GM23248 (cell line): Measurements from ENCODE around the gene SCTR. TPM values are rescaled to one million over a fixed set of nuclear protein-coding genes. Genes with fewer than 3 reads are reported as not detected.

Source experiments
- DNase-seq: peaks from one replicate; pipeline ENCODE4 v3.0.0-alpha.2; 2015
- H2AFZ ChIP-seq: fragments of 200-600 bp; sonication (generic); 2 replicates; pipeline ENCODE4 v1.6.1; 2016; ENCODE audit warnings: antibody characterized with exemption
- H3F3A ChIP-seq: fragments of 200-600 bp; sonication (generic); 2 replicates; pipeline ENCODE4 v1.6.1; 2016; ENCODE audit warnings: mild to moderate bottlenecking, antibody characterized with exemption, mixed run types; ENCODE audit not compliant: insufficient read depth
- H3K27ac ChIP-seq: fragments of 200-600 bp; sonication (generic); 2 replicates; pipeline ENCODE4 v1.5.1; 2016; ENCODE audit warnings: mild to moderate bottlenecking
- H3K27me3 ChIP-seq: fragments of 200-600 bp; sonication (generic); replicated peaks from 2 replicates; pipeline ENCODE4 v1.6.1; 2016; ENCODE audit warnings: mild to moderate bottlenecking; ENCODE audit not compliant: insufficient read depth
- H3K36me3 ChIP-seq: fragments of 200-600 bp; sonication (generic); 2 replicates; pipeline ENCODE4 v1.6.1; 2016; ENCODE audit warnings: low read depth, mild to moderate bottlenecking
- H3K4me1 ChIP-seq: fragments of 200-600 bp; sonication (generic); 2 replicates; pipeline ENCODE4 v1.6.1; 2016; ENCODE audit warnings: mild to moderate bottlenecking; ENCODE audit not compliant: insufficient read depth
- H3K4me2 ChIP-seq: fragments of 200-600 bp; sonication (generic); one replicate; pipeline ENCODE4 v1.6.1; 2016; ENCODE audit warnings: mild to moderate bottlenecking; ENCODE audit not compliant: unreplicated experiment
- H3K4me3 ChIP-seq: fragments of 200-600 bp; sonication (generic); 2 replicates; pipeline ENCODE4 v1.5.1; 2016; ENCODE audit warnings: mild to moderate bottlenecking
- H3K79me2 ChIP-seq: fragments of 200-600 bp; sonication (generic); 2 replicates; pipeline ENCODE4 v1.6.1; 2016; ENCODE audit warnings: mild to moderate bottlenecking; ENCODE audit not compliant: insufficient read depth
- H3K9ac ChIP-seq: fragments of 200-600 bp; sonication (generic); 2 replicates; pipeline ENCODE4 v1.6.1; 2016; ENCODE audit warnings: mild to moderate bottlenecking
- H3K9me2 ChIP-seq: fragments of 200-600 bp; sonication (generic); 2 replicates; pipeline ENCODE4 v1.6.1; 2016; ENCODE audit warnings: mixed run types, mild to moderate bottlenecking, moderate library complexity; ENCODE audit not compliant: insufficient read depth
- H3K9me3 ChIP-seq: fragments of 200-600 bp; sonication (generic); one replicate; pipeline ENCODE4 v1.6.1; 2017; ENCODE audit warnings: low read depth
- H4K20me1 ChIP-seq: fragments of 200-600 bp; sonication (generic); 2 replicates; pipeline ENCODE4 v1.6.0; 2016; ENCODE audit not compliant: insufficient read depth
- EZH2 ChIP-seq: fragments of 200-600 bp; sonication (generic); IDR thresholded peaks from 2 replicates; pipeline ENCODE4 v1.6.1; 2018; ENCODE audit warnings: antibody characterized with exemption, mild to moderate bottlenecking; ENCODE audit not compliant: insufficient read depth, poor library complexity, severe bottlenecking
- EZH2phosphoT487 ChIP-seq: fragments of 200-600 bp; sonication (generic); IDR thresholded peaks from 2 replicates; pipeline ENCODE4 v1.6.1; 2018; ENCODE audit warnings: antibody characterized with exemption, moderate library complexity, mild to moderate bottlenecking, low read depth; ENCODE audit not compliant: insufficient read depth
- WGBS, 2 experiments: methylation state at CpG; one replicate each; pipeline ENCODE4 v1.1.6; 2015 to 2017; ENCODE audit warnings: low lambda C conversion rate in 2 of 2, low coverage in 1 of 2; ENCODE audit errors: missing lambda C conversion rate in 2 of 2; 5-methylcytosine and 5-hydroxymethylcytosine counted together
- in situ Hi-C: fragments of 300-500 bp; cut with MboI; formaldehyde crosslinking; loops from 2 replicates; pipeline ENCODE4 v1.15.0; 2020
- polyA plus RNA-seq: library from polyadenylated mRNA; unstranded; fragments of >200 nt; fragmentation: Nextera tagmentation; extraction: Ambion mirVana; gene quantifications from 2 replicates; pipeline ENCODE4 v1.2.1, GENCODE V29; 2016
- total RNA-seq: library from RNA; depleted of rRNA; stranded (reverse); fragments of >200 nt; shearing (Covaris generic); gene quantifications from 2 replicates; pipeline ENCODE4 v1.2.3, GENCODE V29; 2014

SCTR gene
- total and polyA plus RNA-seq, 2 experiments from 2014 or later = not detected

GRCh38 chr2:119478978-119479295 is 45.3 kb downstream of the SCTR start:
- 0 out of 2 replicates have a peak, but pooled peaks cover 5% of the 10 kb centered on the region for H3K27me3 ChIP-seq
- no peak overlapping the region for H3K27ac ChIP-seq
- H3K9ac ChIP-seq = no peak overlapping the region
- in situ Hi-C loops = no loop called here
- no peak overlapping the region for H3K4me3 ChIP-seq
- no peaks in the 10 kb centered on the region for H3K79me2 ChIP-seq
- H3K9me2 ChIP-seq = no peaks in the 10 kb centered on the region
- no peaks in the 10 kb centered on the region for H3F3A ChIP-seq
- H3K36me3 ChIP-seq = no peaks in the 10 kb centered on the region
- no peak overlapping the region for H3K4me2 ChIP-seq
- DNase-seq = no peak
- H3K4me1 ChIP-seq = 0 out of 2 replicates have a peak, but pooled peaks cover 5% of the 10 kb centered on the region
- no peaks in the 10 kb centered on the region for H3K9me3 ChIP-seq
- H4K20me1 ChIP-seq = no peaks in the 10 kb centered on the region
- WGBS, 2 experiments = 89 to 96% methylated on average over 3 of the region's 3 CpGs
- TF ChIP-seq EZH2phosphoT487 = no peak
- no peak for TF ChIP-seq EZH2
- H2AFZ ChIP-seq = no peak overlapping the region

- Histone ChIP-seq H3K79me2 (no peaks in the 10 kb centered on the region), H3K27me3 (0 out of 2 replicates have a peak, but pooled peaks cover 5% of the 10 kb centered on the region), H3K4me1 (0 out of 2 replicates have a peak, but pooled peaks cover 5% of the 10 kb centered on the region), H3K27ac (no peak overlapping the region), H2AFZ (no peak overlapping the region), H3K9ac (no peak overlapping the region), H3K9me3 (no peaks in the 10 kb centered on the region), H3K4me2 (no peak overlapping the region), H3K36me3 (no peaks in the 10 kb centered on the region), H3F3A (no peaks in the 10 kb centered on the region), H3K4me3 (no peak overlapping the region), H4K20me1 (no peaks in the 10 kb centered on the region), H3K9me2 (no peaks in the 10 kb centered on the region)
- no peak for DNase-seq
- TF ChIP-seq EZH2 = no peak
- TF ChIP-seq EZH2phosphoT487 = no peak
- in situ Hi-C loops = no loop called here
- 66 to 70% methylated on average over 12 of the region's 12 CpGs for WGBS, 2 experiments
Measured at GRCh38 chr2:119478188-119478977, 45.9 kb downstream of the SCTR start.

- Histone ChIP-seq H4K20me1 (no peaks in the 10 kb centered on the region), H3K27ac (no peak overlapping the region), H3K9me2 (no peaks in the 10 kb centered on the region), H3K4me2 (no peak overlapping the region), H3K4me1 (no peaks in the 10 kb centered on the region), H3K4me3 (no peak overlapping the region), H3K9me3 (no peaks in the 10 kb centered on the region), H3K9ac (no peak overlapping the region), H3F3A (no peaks in the 10 kb centered on the region), H3K79me2 (no peaks in the 10 kb centered on the region), H3K27me3 (no peaks in the 10 kb centered on the region; the same call in 1 of the 2 replicates), H3K36me3 (no peaks in the 10 kb centered on the region), H2AFZ (no peak overlapping the region)
- DNase-seq = no peak
- WGBS, 2 experiments = 58 to 63% methylated on average over 9 of the region's 9 CpGs
- TF ChIP-seq EZH2 = no peak
- no peak for TF ChIP-seq EZH2phosphoT487
- in situ Hi-C loops = no loop called here
Measured at GRCh38 chr2:119477113-119477505, 47.2 kb downstream of the SCTR start.

- no peaks in the 10 kb centered on the region for H3F3A ChIP-seq
- WGBS, 2 experiments = 10 to 13% methylated on average over 19 to 20 of the region's 20 CpGs
- H3K36me3 ChIP-seq = no peaks in the 10 kb centered on the region
- H3K79me2 ChIP-seq = no peaks in the 10 kb centered on the region
- no peak overlapping the region for H3K4me2 ChIP-seq
- H3K9me2 ChIP-seq = no peaks in the 10 kb centered on the region
- H3K4me1 ChIP-seq = no peaks in the 10 kb centered on the region
- no peaks in the 10 kb centered on the region for H4K20me1 ChIP-seq
- no peak overlapping the region for H3K9ac ChIP-seq
- DNase-seq = peak; percentile 71
- no peak overlapping the region for H3K27ac ChIP-seq
- H3K4me3 ChIP-seq = no peak overlapping the region
- peaks cover 5% of the 10 kb centered on the region for H3K27me3 ChIP-seq
- H3K9me3 ChIP-seq = no peaks in the 10 kb centered on the region
- in situ Hi-C loops = no loop called here
- H2AFZ ChIP-seq = no peak overlapping the region
- no peak for TF ChIP-seq EZH2
- no peak for TF ChIP-seq EZH2phosphoT487
Measured at GRCh38 chr2:119476301-119477112, 47.8 kb downstream of the SCTR start.
